NCI-H748 treated with DMSO at 0.1 percent for 48 hours (cell line): ENCODE data around the gene CFLAR.
"Not testable (repeated sequence)": the region's sequence is repeated elsewhere in the genome, so short reads cannot be mapped to it uniquely, and the experiment has no call there.

Source experiments
- DNase-seq: peaks from one replicate; lab custom pipeline; 2025; lab: John Stamatoyannopoulos, UW

The CFLAR gene

GRCh38 chr2:201118961-201119854, 3.2 kb downstream of the CFLAR start:
- no peak for DNase-seq

GRCh38 chr2:201122276-201122675, 6.3 kb downstream of the CFLAR start:
- DNase-seq: no peak

DNA sequence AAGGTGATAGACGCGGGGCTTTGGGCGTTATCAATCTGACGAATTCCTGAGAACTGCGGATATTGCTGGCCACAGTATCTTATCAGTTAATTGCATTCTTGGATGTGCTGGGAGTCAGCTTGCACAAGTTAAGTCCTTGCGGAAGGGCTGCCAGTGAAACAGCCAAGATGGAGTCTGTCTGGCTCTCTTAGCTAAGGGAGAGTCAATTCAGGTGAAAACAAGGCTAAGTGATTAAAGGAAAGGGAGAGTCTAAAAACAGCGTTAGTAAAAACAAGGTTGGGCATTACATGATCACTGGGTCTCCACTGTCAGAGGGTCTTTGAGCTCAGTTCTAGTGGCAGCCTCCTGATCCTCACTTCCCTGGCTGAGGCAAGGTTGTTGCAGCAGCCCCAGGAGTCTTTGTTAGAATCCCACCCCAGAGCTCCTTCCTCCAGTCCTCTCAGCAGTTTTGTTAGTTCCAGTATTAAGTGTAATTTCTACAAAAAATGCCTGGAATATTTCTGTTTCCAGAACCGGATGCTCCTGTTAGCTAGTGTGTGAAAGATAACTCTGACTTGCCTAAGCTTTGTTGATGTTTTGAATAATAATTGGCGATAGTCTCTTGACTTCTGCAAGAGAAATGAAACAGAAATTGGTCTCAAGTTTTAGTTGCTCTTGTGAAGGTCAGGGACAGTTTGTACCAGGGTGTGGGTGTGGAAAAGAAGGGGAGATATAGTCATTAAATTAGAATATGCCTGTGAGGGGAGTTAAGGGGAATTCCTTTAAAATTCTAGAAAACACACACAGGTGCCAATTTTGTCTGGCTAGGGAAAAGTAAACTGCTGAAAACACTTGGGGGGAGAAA, 10.6 kb downstream of the CFLAR start:
- DNase-seq: no peak

DNA sequence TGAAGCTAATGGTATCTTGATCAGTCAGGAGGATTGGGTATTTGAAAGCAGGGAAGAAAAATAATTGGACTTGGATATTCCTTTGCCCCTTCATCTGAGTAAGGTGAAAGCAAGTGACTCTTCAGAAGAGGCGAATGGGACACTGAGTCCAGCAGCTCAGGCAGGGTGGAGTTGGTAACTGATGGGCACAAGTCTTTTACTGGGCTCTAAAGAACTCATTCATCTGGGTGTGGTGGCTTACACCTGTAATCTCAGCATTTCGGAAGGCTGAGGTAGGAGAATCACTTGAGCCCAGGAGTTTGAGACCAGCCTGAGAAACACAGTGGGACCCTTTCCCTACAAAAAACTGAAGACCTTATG, 11.2 kb downstream of the CFLAR start:
- DNase-seq: no peak

DNA sequence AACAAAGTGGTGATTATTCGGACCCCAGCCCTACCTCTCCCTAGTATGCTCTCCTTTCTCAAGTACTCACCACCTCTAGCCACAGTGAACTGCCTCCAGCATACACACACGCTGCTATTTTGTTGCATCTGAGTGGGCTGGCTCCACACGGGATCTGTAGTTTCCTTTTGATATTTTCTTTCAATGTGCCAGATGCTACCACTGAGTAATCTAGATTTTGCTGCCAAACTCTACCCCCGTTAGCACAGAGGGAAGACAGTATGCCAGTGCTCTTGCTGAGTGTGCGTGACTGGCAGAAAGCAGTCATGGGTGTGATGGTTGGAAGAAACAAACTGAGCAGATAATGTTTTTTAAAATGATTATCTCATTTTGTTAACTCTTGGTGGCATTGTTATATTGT, 11.6 kb downstream of the CFLAR start:
- no peak for DNase-seq

GRCh38 chr2:201128033-201128432, 12.1 kb downstream of the CFLAR start:
- DNase-seq: no peak

- DNase-seq: no peak
Measured at GRCh38 chr2:201128933-201129505, 13.1 kb downstream of the CFLAR start.

DNA sequence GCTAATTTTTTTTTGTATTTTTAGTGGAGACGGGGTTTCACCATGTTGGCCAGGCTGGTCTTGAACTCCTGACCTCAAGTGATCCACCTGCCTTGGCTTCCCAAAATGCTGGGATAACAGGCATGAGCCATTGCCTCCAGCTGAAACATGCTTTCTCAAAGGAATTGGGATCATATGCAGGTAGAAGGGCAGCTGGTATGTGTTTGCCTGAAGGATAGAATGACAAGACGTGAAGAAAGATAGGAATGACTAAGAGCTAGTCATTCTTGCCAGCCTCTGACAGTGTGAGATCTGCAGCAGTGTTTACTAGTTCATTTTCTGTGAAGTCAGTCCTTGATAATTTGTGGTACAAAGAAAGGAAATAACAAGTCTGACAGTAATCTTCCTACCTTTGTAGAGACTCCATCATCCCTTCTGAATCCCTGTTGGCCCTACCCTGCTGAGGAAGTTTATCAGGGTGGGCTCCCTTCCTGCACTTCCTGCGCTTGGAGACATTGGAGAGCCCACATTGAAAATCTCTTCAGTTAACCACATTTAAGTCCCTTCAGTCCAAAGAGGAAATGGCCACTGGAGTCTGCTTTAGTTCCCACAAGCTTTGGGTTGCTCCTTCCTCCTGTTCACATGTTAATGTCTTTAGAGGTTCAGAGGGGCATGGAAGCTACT, 14.7 kb downstream of the CFLAR start:
- no peak for DNase-seq

GRCh38 chr2:201132518-201132917, 16.6 kb downstream of the CFLAR start:
- no peak for DNase-seq

- no peak for DNase-seq
Measured at GRCh38 chr2:201135386-201135785, 19.4 kb downstream of the CFLAR start.

- DNase-seq: no peak
Measured at GRCh38 chr2:201136889-201137321, 20.9 kb downstream of the CFLAR start.

GRCh38 chr2:201137505-201138400, 21.8 kb downstream of the CFLAR start:
- no peak for DNase-seq

DNA sequence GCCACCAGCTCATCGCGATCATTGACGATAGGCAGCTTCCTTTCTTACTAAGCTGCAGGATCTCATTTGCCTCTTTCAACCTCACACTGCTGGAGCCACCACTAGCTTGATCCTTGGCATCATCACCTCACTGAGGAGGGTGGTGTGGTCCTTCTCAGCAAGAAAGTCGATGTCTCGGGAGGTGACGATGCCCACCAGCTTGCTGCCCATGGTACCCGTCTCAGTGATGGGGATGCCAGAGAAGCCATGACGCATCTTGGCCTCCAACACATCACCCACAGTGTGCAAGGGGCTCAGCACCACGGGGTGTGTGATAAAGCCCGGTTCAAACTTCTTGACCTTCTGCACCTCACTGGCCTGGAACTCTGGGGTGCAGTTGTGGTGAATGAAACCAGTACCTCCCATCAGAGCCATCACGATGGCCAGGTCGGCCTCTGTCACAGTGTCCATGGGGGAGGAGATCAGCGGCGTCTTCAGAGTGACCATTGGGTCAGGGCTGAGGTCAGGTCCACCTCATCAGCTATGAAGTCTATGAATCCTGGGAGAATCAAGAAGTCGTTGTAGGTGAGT, 22.5 kb downstream of the CFLAR start:
- DNase-seq: no peak

DNA sequence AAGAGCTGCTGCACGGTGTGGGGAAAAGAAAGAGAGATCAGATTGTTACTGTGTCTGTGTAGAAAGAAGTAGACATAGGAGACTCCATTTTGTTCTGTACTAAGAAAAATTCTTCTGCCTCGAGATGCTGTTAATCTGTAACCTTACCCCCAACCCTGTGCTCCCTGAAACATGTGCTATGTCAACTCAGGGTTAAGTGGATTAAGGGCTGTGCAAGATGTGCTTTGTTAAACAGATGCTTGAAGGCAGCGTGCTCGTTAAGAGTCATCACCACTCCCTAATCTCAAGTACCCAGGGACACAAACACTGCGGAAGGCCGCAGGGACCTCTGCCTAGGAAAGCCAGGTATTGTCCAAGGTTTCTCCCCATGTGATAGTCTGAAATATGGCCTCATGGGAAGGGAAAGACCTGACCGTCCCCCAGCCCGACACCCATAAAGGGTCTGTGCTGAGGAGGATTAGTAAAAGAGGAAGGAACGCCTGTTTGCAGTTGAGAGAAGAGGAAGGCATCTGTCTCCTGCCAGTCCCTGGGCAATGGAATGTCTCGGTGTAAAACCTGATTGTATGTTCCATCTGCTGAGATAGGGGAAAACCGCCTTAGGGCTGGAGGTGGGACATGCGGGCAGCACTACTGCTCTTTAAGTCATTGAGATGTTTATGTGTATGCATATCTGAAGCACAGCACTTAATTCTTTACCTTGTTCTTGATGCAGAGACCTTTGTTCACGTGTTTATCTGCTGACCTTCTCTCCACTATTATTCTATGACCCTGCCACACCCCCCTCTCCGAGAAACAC, 23.2 kb downstream of the CFLAR start:
- not testable (repeated sequence) for DNase-seq

DNA sequence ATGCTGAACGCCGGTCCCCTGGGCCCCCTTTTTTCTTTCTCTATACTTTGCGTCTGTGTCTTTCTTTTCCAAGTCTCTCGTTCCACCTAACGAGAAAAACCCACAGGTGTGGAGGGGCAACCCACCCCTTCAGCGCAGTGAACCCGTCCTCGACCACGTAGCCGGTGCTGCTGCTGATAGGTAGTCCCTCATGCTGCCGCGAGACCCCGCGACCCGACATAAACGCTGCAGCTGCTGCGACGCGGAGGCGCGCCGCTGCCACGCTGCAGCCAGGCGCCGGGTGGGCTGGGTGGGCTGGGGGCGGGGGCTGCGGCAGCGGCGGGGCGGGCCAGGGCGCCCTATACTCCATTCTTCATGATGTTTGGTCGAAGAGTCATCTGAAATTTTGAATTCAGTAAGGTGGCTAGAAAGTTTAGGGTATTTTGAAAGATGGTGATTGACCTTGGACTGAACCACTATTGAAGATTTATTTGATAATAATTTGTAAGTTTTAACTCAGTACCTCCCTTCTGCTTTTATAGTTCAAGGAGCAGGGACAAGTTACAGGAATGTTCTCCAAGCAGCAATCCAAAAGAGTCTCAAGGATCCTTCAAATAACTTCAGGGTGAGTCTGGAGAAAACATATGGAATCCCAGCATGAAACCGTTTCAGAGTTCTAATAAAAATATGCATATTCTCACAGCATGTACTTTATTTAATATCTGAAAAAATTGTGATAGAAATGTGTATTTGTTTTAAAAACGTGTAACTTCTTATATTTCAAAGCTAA, 24.1 kb downstream of the CFLAR start:
- no peak for DNase-seq

GRCh38 chr2:201144101-201145051, 28.4 kb downstream of the CFLAR start:
- no peak for DNase-seq

DNA sequence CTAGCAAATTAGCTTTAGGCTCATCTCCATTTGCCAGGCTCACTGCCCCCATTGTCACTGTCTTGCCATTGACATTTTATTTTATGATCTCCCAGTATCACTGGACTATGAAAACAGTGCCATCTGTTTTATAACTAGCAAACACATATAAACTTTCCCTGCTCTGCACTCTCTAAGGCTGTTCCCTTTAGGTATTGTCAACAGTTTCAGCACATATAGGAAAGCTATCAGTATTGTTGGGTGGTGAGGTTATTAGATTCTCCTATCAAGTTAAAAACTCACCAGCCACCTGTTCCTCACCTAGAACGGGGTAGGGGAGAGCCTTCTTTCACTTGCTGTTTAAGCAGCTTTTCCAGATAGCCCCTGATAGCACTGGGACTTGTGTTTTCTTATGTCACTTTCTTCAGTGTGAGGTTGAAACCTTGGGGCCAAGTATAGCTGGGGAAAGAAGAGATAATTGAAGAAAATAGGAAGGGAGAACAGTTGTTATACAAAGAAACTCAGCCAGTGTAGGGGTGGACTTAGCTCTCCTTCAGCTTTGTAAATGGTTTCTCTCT, 32.5 kb downstream of the CFLAR start:
- no peak for DNase-seq
